Breast epithelium (tissue), 4 donors: ENCODE results near the gene TMEM91. TPM values are rescaled to one million over a fixed set of nuclear protein-coding genes. Genes with fewer than 3 reads are reported as not detected.

ENCODE experiments used
- DNase-seq, 2 donors: peaks; one replicate each; pipeline ENCODE4 v3.0.0-alpha.2; 2019; ENCODE audit warnings: low spot score in 2 of 2
- H3K27ac ChIP-seq, 2 donors: fragments of 200-600 bp; sonication (generic) in 1 of 2; one replicate each; pipeline ENCODE4 v1.5.1; 2016 to 2019; ENCODE audit warnings: mild to moderate bottlenecking in 1 of 2
- H3K27me3 ChIP-seq, 2 donors: fragments of 200-600 bp; sonication (generic) in 1 of 2; one replicate each; pipeline versions ENCODE4 v1.5.1 to v1.6.0; 2017 to 2019; ENCODE audit warnings: control low read depth in 1 of 2, mild to moderate bottlenecking in 1 of 2
- H3K36me3 ChIP-seq: fragments of 200-600 bp; one replicate; pipeline ENCODE4 v1.5.1; 2019
- H3K4me1 ChIP-seq, 2 donors: fragments of 200-600 bp; sonication (generic); one replicate each; pipeline ENCODE4 v1.5.1; 2016 to 2019; ENCODE audit warnings: control low read depth in 1 of 2
- H3K4me3 ChIP-seq, 3 donors: fragments of 200-600 bp; sonication (generic); 1 replicate in 2 of 3; 2 replicates in 1 of 3; pipeline ENCODE4 v1.5.1; 2016 to 2019; ENCODE audit warnings: mild to moderate bottlenecking in 3 of 3, moderate library complexity in 2 of 3
- H3K9me3 ChIP-seq, 2 donors: fragments of 200-600 bp; sonication (generic) in 1 of 2; one replicate each; pipeline ENCODE4 v1.5.1; 2016 to 2019; ENCODE audit warnings: control low read depth in 1 of 2
- CTCF ChIP-seq, 3 donors: fragments of 450-650 bp; IDR thresholded peaks; one replicate each; pipeline ENCODE4 v1.5.1; 2016 to 2017; ENCODE audit warnings: antibody characterized with exemption in 3 of 3, mild to moderate bottlenecking in 3 of 3, moderate library complexity in 3 of 3
- POLR2A ChIP-seq: fragments of 450-650 bp; IDR thresholded peaks from one replicate; pipeline ENCODE4 v1.6.1; 2016; ENCODE audit warnings: antibody characterized with exemption, mild to moderate bottlenecking, moderate library complexity
- POLR2AphosphoS5 ChIP-seq, 3 donors: sonication (generic); formaldehyde crosslinking; IDR thresholded peaks; one replicate each; pipeline ENCODE4 v1.6.1; 2017; ENCODE audit warnings: antibody characterized with exemption in 3 of 3
- intact Hi-C: fragments of 100-400 bp; cut with DNase I; formaldehyde crosslinking; loops from one replicate; pipeline ENCODE4 v1.15.1; 2023; ENCODE audit warnings: low total_unique reads
- total RNA-seq, 3 donors: library from RNA; depleted of rRNA; stranded (reverse); fragments of >200 nt; gene quantifications; one replicate each; pipeline ENCODE4 v1.1.0, GENCODE V29; 2016

TMEM91 gene
- total RNA-seq, 3 donors from 2014 or later: 15.7 to 29.2 (median 17.0) TPM

DNA sequence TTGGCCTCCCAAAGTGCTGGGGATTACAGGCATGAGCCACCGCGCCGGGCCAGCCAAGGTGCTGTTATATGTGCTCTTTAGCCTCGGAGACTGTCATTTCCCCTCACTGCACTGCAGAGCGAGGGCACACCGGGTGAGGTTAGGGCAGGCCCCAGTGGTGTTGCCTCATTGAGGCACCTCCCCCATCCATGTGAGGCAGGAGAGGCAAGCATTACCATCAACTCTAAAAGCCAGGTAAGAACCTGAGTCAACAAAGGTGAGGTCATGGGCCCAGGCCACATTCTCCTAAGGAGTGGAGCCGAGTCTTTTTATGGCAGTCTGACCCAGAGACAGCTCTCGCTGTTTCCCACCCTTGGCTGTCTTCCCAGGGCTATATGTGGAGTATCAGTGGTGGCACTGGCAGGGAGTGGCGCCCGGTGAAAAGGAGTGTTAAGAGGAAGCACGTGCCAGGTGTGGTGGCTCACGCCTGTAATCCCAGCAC lies 39.9 kb downstream of the TMEM91 start:
- peaks cover 0 to 4% of the 10 kb centered on the region in 2 donors for H3K4me1 ChIP-seq
- peaks cover 7% of the 10 kb centered on the region for H3K36me3 ChIP-seq
- no peak for DNase-seq
- H3K27ac ChIP-seq: no peak overlapping the region
- intact Hi-C loops: no loop called here
- H3K27me3 ChIP-seq: no peaks in the 10 kb centered on the region
- no peak for TF ChIP-seq POLR2A
- TF ChIP-seq POLR2AphosphoS5 (IDR thresholded peaks at IDR 0.05): no peak
- TF ChIP-seq CTCF (IDR thresholded peaks at IDR 0.05): no peak
- no peaks in the 10 kb centered on the region for H3K9me3 ChIP-seq
- H3K4me3 ChIP-seq: no peak overlapping the region

- H3K36me3 ChIP-seq: peaks cover 2% of the 10 kb centered on the region
- H3K9me3 ChIP-seq: no peaks in the 10 kb centered on the region
- TF ChIP-seq POLR2AphosphoS5 (IDR thresholded peaks at IDR 0.05): no peak
- TF ChIP-seq POLR2A: no peak
- no peak for TF ChIP-seq CTCF (IDR thresholded peaks at IDR 0.05)
- no peak overlapping the region for H3K4me3 ChIP-seq
- intact Hi-C loops: no loop called here
- no peak overlapping the region for H3K27ac ChIP-seq
- H3K27me3 ChIP-seq: no peaks in the 10 kb centered on the region
- no peaks in the 10 kb centered on the region for H3K4me1 ChIP-seq
- no peak for DNase-seq
Observed at GRCh38 chr19:41420101-41420880, 44.0 kb downstream of the TMEM91 start.

GRCh38 chr19:41421314-41421713 lies 45.0 kb downstream of the TMEM91 start:
- no peak for DNase-seq
- H3K27ac ChIP-seq: peak overlapping the region in 1 of 2 donors; percentile 19
- intact Hi-C loops: no loop called here
- H3K4me1 ChIP-seq: no peaks in the 10 kb centered on the region
- H3K36me3 ChIP-seq: no peaks in the 10 kb centered on the region
- H3K27me3 ChIP-seq: no peaks in the 10 kb centered on the region
- TF ChIP-seq POLR2AphosphoS5 (IDR thresholded peaks at IDR 0.05): no peak
- TF ChIP-seq POLR2A: no peak
- TF ChIP-seq CTCF (IDR thresholded peaks at IDR 0.05): no peak
- H3K9me3 ChIP-seq: no peaks in the 10 kb centered on the region
- no peak overlapping the region for H3K4me3 ChIP-seq

- no peaks in the 10 kb centered on the region for H3K4me1 ChIP-seq
Observed at GRCh38 chr19:41421973-41422372, 45.6 kb downstream of the TMEM91 start.

DNA sequence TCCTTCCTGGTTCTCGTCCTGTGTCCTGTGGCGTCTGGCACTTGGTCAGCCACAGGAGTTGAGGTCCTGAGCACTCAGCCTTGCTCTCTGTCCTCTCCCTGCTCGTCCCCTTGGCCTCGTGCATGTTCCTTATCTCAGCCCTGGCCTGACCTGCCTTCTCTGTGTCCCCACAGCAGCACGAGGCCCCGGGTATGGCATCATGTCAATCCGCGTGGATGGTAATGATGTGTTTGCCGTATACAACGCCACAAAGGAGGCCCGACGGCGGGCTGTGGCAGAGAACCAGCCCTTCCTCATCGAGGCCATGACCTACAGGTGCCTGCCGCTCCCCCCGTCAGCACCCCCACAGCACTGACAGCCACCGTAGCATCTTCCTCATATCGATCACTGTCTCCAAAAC lies 46.1 kb downstream of the TMEM91 start:
- DNase-seq: no peak
- Histone ChIP-seq H3K36me3 (no peaks in the 10 kb centered on the region), H3K27ac (no peak overlapping the region), H3K27me3 (no peaks in the 10 kb centered on the region), H3K4me1 (no peaks in the 10 kb centered on the region), H3K4me3 (no peak overlapping the region), H3K9me3 (no peaks in the 10 kb centered on the region)
- intact Hi-C loops: no loop called here
- TF ChIP-seq CTCF (IDR thresholded peaks at IDR 0.05) (no peak), POLR2AphosphoS5 (IDR thresholded peaks at IDR 0.05) (no peak), POLR2A (no peak)

More at GRCh38 chr19:41421973-41422372, 45.6 kb downstream of the TMEM91 start:
- no peak for DNase-seq
- no peaks in the 10 kb centered on the region for H3K27me3 ChIP-seq
- intact Hi-C loops: no loop called here
- no peak overlapping the region for H3K4me3 ChIP-seq
- no peak overlapping the region for H3K27ac ChIP-seq
- no peak for TF ChIP-seq POLR2AphosphoS5 (IDR thresholded peaks at IDR 0.05)
- no peaks in the 10 kb centered on the region for H3K36me3 ChIP-seq
- no peaks in the 10 kb centered on the region for H3K9me3 ChIP-seq
